Bronchial smooth muscle cell (primary cell): ENCODE results near the gene PTGES. TPM values are rescaled to one million over a fixed set of nuclear protein-coding genes. Genes with fewer than 3 reads are reported as not detected.

ENCODE experiments used
- total RNA-seq: library from RNA; depleted of rRNA; stranded (reverse); fragments of >200 nt; gene quantifications from 2 replicates; pipeline ENCODE4 v1.2.1, GENCODE V29; 2014

PTGES gene, protein sequence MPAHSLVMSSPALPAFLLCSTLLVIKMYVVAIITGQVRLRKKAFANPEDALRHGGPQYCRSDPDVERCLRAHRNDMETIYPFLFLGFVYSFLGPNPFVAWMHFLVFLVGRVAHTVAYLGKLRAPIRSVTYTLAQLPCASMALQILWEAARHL
- total RNA-seq = 48.9 and 74.7 TPM in 2 replicates

DNA sequence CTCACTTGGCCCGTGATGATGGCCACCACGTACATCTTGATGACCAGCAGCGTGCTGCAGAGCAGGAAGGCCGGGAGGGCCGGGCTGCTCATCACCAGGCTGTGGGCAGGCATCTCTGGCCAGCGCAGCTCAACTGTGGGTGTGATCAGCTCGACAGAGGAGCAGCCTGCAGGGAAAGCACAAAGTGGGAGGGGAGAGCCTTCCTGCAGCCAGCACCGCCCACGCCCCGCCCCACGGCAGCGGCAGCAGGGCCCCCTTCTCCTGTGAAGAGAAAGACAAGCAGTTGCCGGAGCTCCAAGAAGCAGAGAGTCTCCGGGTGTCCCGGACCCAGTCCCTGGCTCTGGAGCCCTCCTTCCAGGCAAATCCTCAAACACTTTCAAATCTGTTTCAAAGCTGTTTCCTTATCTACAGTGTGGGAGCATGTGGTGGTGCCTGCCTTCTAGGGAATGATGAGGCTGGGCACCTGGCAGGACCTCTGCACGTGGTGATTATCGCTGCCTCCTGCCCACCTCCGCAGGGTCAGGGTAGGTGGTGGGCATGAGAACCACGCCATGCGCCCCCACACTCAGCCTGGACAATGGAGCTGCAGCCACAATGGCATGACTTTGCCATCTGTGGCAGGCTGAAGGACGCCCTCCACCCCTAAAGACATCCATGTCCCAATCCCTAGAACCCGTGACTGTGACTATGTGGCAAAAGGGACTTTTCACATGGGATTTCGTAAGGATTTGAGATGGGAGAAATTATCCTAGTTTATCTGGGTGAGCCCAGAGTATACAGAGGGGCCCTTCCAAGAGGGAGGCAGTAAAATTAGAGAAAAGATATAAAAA lies at the start of gene PTGES:
PTGES (minus strand) TSS at position 143 of the 830 bp plus-strand sequence; CDS start at position 113, 30 bp downstream.

Other genes with a start within 250 kb of the PTGES start
- under 0.01 TPM in 2 replicates for gene C9orf50, start 131.9 kb downstream of the PTGES start, total RNA-seq
- gene NTMT1, start 126.9 kb downstream of the PTGES start, total RNA-seq = 25.1 and 32.6 TPM in 2 replicates
- gene ASB6, start 110.9 kb downstream of the PTGES start, total RNA-seq = 8.8 and 11.3 TPM in 2 replicates
- 21.5 and 44.3 TPM in 2 replicates for gene PRRX2, start 87.4 kb downstream of the PTGES start, total RNA-seq
- gene TOR1B, start 50.1 kb upstream of the PTGES start, total RNA-seq = 16.2 and 19.1 TPM in 2 replicates
- 17.7 and 21.0 TPM in 2 replicates for gene TOR1A, start 71.1 kb upstream of the PTGES start, total RNA-seq
- 45.6 and 58.6 TPM in 2 replicates for gene C9orf78, start 82.2 kb upstream of the PTGES start, total RNA-seq
- gene USP20, start 82.4 kb upstream of the PTGES start, total RNA-seq = 9.1 and 13.9 TPM in 2 replicates